ENCODE results near the gene SPRR2D. TPM values are rescaled to one million over a fixed set of nuclear protein-coding genes. Genes with fewer than 3 reads are reported as not detected.

Gene SPRR2D
- total RNA-seq, 4 donors from 2014 or later: not detected

GRCh38 chr1:152999818-153000217 is 41.1 kb downstream of the SPRR2D start:
- no peak for TF ChIP-seq CTCF (IDR thresholded peaks at IDR 0.05; ENCODE audit: low read depth)

GRCh38 chr1:152998476-152998875 is 42.4 kb downstream of the SPRR2D start:
- TF ChIP-seq CTCF (IDR thresholded peaks at IDR 0.05; ENCODE audit: low read depth): no peak

- TF ChIP-seq CTCF (IDR thresholded peaks at IDR 0.05; ENCODE audit: low read depth): no peak
Measured at GRCh38 chr1:152997901-152998300, 43.0 kb downstream of the SPRR2D start.

GRCh38 chr1:152996633-152997400 is 44.1 kb downstream of the SPRR2D start:
- TF ChIP-seq CTCF (IDR thresholded peaks at IDR 0.05; ENCODE audit: low read depth): no peak

GRCh38 chr1:152995842-152996241 is 45.1 kb downstream of the SPRR2D start:
- no peak for TF ChIP-seq CTCF (IDR thresholded peaks at IDR 0.05; ENCODE audit: low read depth)

- TF ChIP-seq CTCF (IDR thresholded peaks at IDR 0.05; ENCODE audit: low read depth): no peak
Measured at GRCh38 chr1:152993186-152993585, 47.7 kb downstream of the SPRR2D start.

Small RNA genes within 50 kb of the gene (small RNA-seq; reads per million reads assigned to genes)
- gene AL356867.1 (not detected), gene RF00322 (not detected)

Other genes starting within 250 kb of the SPRR2D start
- gene LCE1D, start 244.4 kb downstream of the SPRR2D start, total RNA-seq: not detected
- not detected for gene LCE1C, start 234.5 kb downstream of the SPRR2D start, total RNA-seq
- gene LCE1B, start 229.1 kb downstream of the SPRR2D start, total RNA-seq: not detected
- not detected for gene LCE1A, start 213.6 kb downstream of the SPRR2D start, total RNA-seq
- gene LCE6A, start 198.3 kb downstream of the SPRR2D start, total RNA-seq: not detected
- gene LCE7A, start 181.1 kb downstream of the SPRR2D start, total RNA-seq: not detected
- not detected for gene SMCP, start 162.8 kb downstream of the SPRR2D start, total RNA-seq
- gene IVL, start 132.6 kb downstream of the SPRR2D start, total RNA-seq: not detected
- gene SPRR5, start 93.9 kb downstream of the SPRR2D start, total RNA-seq: not detected
- not detected for gene SPRR4, start 70.5 kb downstream of the SPRR2D start, total RNA-seq
- not detected for gene SPRR1A, start 57.0 kb downstream of the SPRR2D start, total RNA-seq
- not detected for gene SPRR3, start 39.4 kb downstream of the SPRR2D start, total RNA-seq
- gene SPRR1B, start 9.9 kb downstream of the SPRR2D start, total RNA-seq: not detected
- gene SPRR2A, start 16.4 kb upstream of the SPRR2D start, total RNA-seq: not detected
- not detected for gene SPRR2B, start 30.5 kb upstream of the SPRR2D start, total RNA-seq
- not detected for gene SPRR2E, start 53.4 kb upstream of the SPRR2D start, total RNA-seq
- gene SPRR2F, start 72.4 kb upstream of the SPRR2D start, total RNA-seq: not detected
- not detected for gene SPRR2G, start 109.8 kb upstream of the SPRR2D start, total RNA-seq
- not detected for gene LELP1, start 162.3 kb upstream of the SPRR2D start, total RNA-seq
- not detected for gene PRR9, start 176.5 kb upstream of the SPRR2D start, total RNA-seq
- gene LORICRIN, start 218.6 kb upstream of the SPRR2D start, total RNA-seq: not detected